Kidney capillary endothelial cell (primary cell): ENCODE data around the gene PPP1R1C.
A peak's percentile ranks its signal among the peaks of the same experiment; 100 is the strongest.

ENCODE experiments used
- DNase-seq: peaks from one replicate; pipeline ENCODE4 v3.0.0-alpha.2; 2018; ENCODE audit warnings: low spot score

The PPP1R1C gene

DNA sequence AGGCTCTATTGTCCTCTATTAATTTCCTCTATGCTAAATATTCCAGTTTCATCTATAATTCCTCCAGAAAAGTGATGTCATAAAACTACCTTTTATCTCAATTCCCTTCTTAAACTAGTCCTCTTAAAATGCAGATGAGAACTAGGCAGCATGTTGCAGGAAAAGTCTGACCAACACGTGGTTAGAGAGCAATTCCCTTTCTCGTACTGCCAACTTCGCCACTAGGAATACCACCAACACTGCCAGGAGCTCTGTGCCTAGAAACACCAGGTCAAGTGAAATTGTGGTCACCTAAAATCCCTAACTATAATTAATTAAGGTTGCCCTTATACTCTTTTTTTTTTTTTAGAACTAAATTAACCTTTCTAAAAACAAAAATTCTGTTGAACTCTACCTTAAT lies 127.7 kb downstream of the PPP1R1C start:
- DNase-seq = no peak

DNA sequence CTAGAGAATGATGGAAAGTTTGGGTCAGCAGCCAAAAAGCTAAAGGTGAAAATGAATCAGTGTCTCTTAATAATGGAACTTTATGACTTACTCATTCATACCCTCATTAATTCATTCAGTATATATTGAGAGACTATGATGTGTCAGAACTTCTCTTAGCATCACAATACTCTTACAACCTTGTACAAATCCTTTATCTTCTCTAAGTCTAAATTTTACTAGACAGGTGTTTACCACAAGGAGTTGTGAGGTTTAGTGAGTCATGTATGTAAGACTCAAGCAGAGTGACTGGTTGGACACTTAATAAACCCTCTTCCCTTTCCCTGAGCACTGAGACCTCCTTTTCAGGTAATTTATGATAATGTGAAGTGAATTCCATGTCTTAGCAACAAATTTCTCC lies 129.6 kb downstream of the PPP1R1C start:
- no peak for DNase-seq

GRCh38 chr2:182116774-182117173 lies 131.1 kb downstream of the PPP1R1C start:
- DNase-seq = no peak

DNA sequence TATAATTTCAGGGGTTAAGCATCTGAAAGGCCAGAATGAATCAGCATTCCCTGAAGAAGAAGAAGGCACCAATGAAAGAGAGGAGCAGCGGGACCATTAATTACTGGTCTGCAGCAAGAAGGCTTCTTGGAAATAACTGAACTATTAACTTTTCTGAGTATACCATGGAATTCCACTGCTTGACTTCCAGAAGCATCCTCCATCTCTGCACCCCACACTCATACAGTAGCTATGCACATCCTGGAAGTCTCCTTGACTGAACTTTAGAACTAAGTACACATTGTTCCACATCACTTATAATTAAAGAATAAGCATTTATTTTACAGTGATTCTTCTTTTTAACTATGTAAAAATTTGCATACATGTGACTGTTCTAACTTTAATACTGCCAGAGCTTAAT lies 131.5 kb downstream of the PPP1R1C start:
- no peak for DNase-seq

- DNase-seq = no peak
Observed at GRCh38 chr2:182128821-182129707, 143.4 kb downstream of the PPP1R1C start.

- DNase-seq = peak; percentile 30
Observed at GRCh38 chr2:182132605-182133004, 147.0 kb downstream of the PPP1R1C start.

DNA sequence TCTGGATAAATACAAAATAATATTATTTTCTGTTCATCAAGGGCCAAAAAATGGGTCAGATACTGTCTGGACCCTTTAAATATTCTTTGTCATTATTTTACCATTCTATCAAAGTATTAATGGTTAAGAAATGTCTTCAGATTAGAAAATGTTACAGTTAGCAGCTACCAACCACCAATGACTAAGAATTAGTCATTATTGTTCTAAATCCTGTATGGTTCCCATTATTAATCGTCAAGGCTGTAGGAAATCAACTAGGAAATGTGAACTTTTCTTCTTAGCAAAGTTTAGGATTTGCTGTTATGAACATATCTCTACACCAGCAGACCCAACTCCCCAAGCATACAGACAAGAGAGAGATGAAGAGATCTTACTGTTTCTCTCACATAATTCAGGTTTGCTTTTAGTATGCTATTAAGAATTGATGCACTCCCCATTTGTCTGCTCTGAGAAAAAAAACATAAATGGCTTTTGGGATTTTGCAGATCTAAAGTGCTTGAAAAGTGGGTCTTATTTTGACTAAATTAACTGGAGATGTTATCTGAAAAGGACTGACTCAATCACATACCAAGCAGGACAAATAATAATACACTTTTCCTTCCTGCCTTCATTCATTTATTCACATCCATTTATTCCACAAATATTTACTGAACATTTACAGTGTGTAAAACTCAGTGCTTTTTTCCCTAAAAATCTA lies 147.7 kb downstream of the PPP1R1C start:
- DNase-seq = peak; percentile 30

- DNase-seq = no peak
Observed at GRCh38 chr2:182134201-182134600, 148.5 kb downstream of the PPP1R1C start.

GRCh38 chr2:182142062-182142461 lies 156.4 kb downstream of the PPP1R1C start:
- DNase-seq = no peak

- no peak for DNase-seq
Observed at GRCh38 chr2:182144041-182144775, 158.6 kb downstream of the PPP1R1C start.

DNA sequence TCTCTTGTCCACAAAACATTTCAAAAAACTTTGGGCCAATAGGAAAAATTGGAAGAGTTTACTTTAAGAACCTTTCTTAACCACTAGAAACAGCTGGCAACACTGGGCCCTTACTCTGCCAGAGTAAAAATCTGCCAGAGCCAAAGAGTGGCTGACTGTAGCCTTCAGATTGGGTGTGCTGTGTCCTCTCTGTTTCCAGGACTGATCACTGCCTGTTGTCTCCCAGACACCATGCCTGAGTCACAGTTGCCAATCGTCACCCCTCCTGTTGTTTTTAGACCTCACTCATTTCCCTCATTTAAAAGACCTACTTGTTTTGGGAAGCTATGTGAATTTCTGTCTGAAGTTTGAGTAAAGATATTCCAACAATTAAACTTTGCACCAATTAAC lies 159.1 kb downstream of the PPP1R1C start:
- DNase-seq = no peak

GRCh38 chr2:182148344-182148743 lies 162.7 kb downstream of the PPP1R1C start:
- DNase-seq = no peak

DNA sequence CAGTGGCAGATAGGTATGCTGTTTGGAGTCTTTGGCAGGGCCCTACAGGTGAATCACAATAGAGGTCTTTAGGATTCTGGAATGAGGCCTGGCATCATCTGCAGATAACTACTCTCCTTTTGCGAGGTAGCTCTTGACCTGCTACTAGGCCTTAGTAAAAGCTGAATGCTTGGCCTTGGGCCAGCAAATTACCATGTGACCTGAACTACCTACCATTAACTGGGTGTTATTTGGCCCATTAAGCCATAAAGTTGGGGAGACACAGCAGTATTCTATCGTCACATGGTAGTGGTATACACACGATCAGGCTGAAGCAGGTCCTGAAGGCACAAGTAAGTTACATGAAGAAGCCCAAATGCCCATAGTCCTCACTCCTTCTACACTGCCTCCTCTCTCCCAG lies 178.2 kb downstream of the PPP1R1C start:
- DNase-seq = no peak

DNA sequence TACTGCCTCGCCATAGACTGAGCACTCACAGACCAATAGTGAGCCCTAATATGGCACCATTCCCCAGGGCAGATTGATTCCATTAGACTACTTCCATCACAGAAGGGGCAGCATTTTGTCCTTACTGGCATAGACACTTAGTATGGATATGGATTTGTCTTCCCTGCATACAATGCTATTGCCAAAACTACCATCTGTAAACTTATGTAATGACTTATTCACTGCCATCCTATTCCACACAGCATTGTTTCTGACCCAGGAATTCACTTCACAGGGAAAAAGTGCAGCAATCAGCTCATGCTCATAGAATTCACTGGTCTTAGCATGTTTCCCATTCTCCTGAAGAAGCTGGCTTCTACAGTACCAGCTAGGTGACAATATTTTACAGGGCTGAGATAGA lies 179.0 kb downstream of the PPP1R1C start:
- no peak for DNase-seq

GRCh38 chr2:182165202-182165601 lies 179.5 kb downstream of the PPP1R1C start:
- DNase-seq = no peak

- DNase-seq = no peak
Observed at GRCh38 chr2:182166406-182166805, 180.8 kb downstream of the PPP1R1C start.

GRCh38 chr2:182166841-182167240 lies 181.2 kb downstream of the PPP1R1C start:
- no peak for DNase-seq
